NCI-H1436 treated with DMSO at 0.1 percent for 48 hours (cell line): ENCODE measurements around the gene C4B.
"Not testable (repeated sequence)": the region's sequence is repeated elsewhere in the genome, so short reads cannot be mapped to it uniquely, and the experiment has no call there.

Experiments used
- DNase-seq: peaks from one replicate; lab custom pipeline; 2025; lab: John Stamatoyannopoulos, UW

The C4B gene

GRCh38 chr6:31981744-31982143, 32.9 kb upstream of the C4B start, which contains the start of gene C4A:
TSS of gene C4A (plus strand) at chr6:31982057. CDS start at chr6:31982108, 51 bp downstream.
- not testable (repeated sequence) for DNase-seq

- not testable (repeated sequence) for DNase-seq
Measured at GRCh38 chr6:31989363-31989762, 25.2 kb upstream of the C4B start.

GRCh38 chr6:31994421-31994820, 20.2 kb upstream of the C4B start:
- DNase-seq, result not testable (repeated sequence)

- DNase-seq, result not testable (repeated sequence)
Measured at GRCh38 chr6:31996385-31996784, 18.2 kb upstream of the C4B start.

- not testable (repeated sequence) for DNase-seq
Measured at GRCh38 chr6:32002546-32003268, 11.9 kb upstream of the C4B start.

GRCh38 chr6:32003301-32003700, 11.3 kb upstream of the C4B start:
- DNase-seq, result not testable (repeated sequence)

GRCh38 chr6:32004393-32004792, 10.2 kb upstream of the C4B start:
- not testable (repeated sequence) for DNase-seq

- DNase-seq, result not testable (repeated sequence)
Measured at GRCh38 chr6:32004864-32005537, 9.6 kb upstream of the C4B start.

- DNase-seq, result not testable (repeated sequence)
Measured at GRCh38 chr6:32005538-32005880, 9.1 kb upstream of the C4B start.

GRCh38 chr6:32005991-32006529, 8.5 kb upstream of the C4B start:
- DNase-seq, result not testable (repeated sequence)

- not testable (repeated sequence) for DNase-seq
Measured at GRCh38 chr6:32007086-32007485, 7.5 kb upstream of the C4B start.

GRCh38 chr6:32008037-32008436, 6.6 kb upstream of the C4B start:
- DNase-seq, result not testable (repeated sequence)

- DNase-seq, result not testable (repeated sequence)
Measured at GRCh38 chr6:32008616-32009015, 6.0 kb upstream of the C4B start.

GRCh38 chr6:32009537-32009936, 5.1 kb upstream of the C4B start:
- DNase-seq, result not testable (repeated sequence)

- DNase-seq, result not testable (repeated sequence)
Measured at GRCh38 chr6:32010856-32011530, 3.6 kb upstream of the C4B start.

- DNase-seq, result not testable (repeated sequence)
Measured at GRCh38 chr6:32012941-32013617, 1.5 kb upstream of the C4B start.

- DNase-seq, result not testable (repeated sequence)
Measured at GRCh38 chr6:32013738-32014137, 857 bp upstream of the C4B start.

- not testable (repeated sequence) for DNase-seq
Measured at GRCh38 chr6:32022100-32022499, 7.5 kb downstream of the C4B start.

GRCh38 chr6:32028631-32029030, 14.0 kb downstream of the C4B start:
- DNase-seq, result not testable (repeated sequence)

- not testable (repeated sequence) for DNase-seq
Measured at GRCh38 chr6:32029553-32029952, 15.0 kb downstream of the C4B start.

GRCh38 chr6:32035283-32036013, 20.9 kb downstream of the C4B start:
- not testable (repeated sequence) for DNase-seq
